Adrenal gland (tissue), 5 donors: Measurements from ENCODE around the gene SLC26A1.

Experiments
- POLR2A ChIP-seq, 2 donors: fragments of 450-650 bp; IDR thresholded peaks; one replicate each; pipeline ENCODE4 v1.6.1; 2017; ENCODE audit warnings: antibody characterized with exemption in 2 of 2, mild to moderate bottlenecking in 2 of 2, moderate library complexity in 1 of 2
- TF ChIP-seq, protein P1 (sequence below), 6 experiments: fragments of 450-650 bp in 4 of 6; fragments of 200-600 bp in 2 of 6; sonication (generic) in 1 of 6; IDR thresholded peaks; 1 replicate in 5 of 6; 2 replicates in 1 of 6; pipeline versions ENCODE4 v1.5.1 to v1.8.0; 2016 to 2021; ENCODE audit warnings: antibody characterized with exemption in 6 of 6, mild to moderate bottlenecking in 2 of 6, moderate library complexity in 1 of 6
- donor health status: DM: no; HTN: no; CAD: no.

DNA sequence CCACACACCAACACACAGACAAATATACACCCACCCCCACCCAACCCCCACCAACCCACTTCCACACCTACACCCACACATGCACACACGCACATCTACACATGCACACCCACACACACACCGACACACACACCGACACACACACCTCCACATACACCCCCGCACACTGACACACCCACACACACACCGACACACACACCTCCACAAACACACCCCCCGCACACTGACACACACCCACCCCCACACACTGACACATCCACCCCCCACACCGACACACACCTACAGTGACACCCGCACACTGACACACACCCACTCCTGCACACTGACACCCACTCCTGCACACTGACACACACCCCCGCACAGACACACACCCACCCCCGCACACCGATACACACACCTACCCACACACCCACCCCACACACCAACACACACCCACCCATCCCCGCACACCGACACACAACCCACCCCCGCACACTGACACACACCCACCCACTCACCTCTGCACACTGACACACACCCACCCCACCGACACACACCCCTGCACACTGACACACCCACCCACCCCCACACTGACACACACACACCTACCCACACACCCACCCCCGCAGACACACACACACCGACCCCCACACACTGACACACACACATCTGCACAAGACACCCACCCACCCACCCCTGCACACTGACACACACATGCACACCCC, 49.3 kb upstream of the SLC26A1 start:
- no peak for TF ChIP-seq POLR2A (IDR thresholded peaks at IDR 0.05)
- TF ChIP-seq, protein P1, sequence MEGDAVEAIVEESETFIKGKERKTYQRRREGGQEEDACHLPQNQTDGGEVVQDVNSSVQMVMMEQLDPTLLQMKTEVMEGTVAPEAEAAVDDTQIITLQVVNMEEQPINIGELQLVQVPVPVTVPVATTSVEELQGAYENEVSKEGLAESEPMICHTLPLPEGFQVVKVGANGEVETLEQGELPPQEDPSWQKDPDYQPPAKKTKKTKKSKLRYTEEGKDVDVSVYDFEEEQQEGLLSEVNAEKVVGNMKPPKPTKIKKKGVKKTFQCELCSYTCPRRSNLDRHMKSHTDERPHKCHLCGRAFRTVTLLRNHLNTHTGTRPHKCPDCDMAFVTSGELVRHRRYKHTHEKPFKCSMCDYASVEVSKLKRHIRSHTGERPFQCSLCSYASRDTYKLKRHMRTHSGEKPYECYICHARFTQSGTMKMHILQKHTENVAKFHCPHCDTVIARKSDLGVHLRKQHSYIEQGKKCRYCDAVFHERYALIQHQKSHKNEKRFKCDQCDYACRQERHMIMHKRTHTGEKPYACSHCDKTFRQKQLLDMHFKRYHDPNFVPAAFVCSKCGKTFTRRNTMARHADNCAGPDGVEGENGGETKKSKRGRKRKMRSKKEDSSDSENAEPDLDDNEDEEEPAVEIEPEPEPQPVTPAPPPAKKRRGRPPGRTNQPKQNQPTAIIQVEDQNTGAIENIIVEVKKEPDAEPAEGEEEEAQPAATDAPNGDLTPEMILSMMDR (IDR thresholded peaks at IDR 0.05) = no peak
